ENCODE results near the gene PIR.
A peak's percentile ranks its signal among the peaks of the same experiment; 100 is the strongest.

The PIR gene

DNA sequence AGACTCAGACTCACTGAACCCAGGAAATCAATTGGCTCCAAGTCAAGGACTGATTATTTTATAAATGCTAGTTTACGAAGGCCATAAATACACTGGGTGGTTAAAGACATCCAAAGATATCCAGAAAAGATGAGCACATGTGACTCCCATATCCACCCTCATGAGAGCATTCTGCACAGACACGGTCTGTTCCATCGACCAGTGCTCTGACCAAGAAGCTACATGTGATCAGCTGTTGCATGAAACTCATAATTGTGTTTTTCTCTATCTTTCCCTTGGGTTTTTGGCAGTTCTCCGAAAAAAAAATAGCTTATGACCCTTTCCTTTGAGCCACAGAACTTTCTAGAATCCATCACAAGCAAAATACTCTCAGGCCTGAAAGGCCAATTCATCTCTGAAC is 2.7 kb upstream of the PIR start:
- no peak for DNase-seq (ENCODE audit: insufficient read length, low spot score)
- no peak for FAIRE-seq

DNA sequence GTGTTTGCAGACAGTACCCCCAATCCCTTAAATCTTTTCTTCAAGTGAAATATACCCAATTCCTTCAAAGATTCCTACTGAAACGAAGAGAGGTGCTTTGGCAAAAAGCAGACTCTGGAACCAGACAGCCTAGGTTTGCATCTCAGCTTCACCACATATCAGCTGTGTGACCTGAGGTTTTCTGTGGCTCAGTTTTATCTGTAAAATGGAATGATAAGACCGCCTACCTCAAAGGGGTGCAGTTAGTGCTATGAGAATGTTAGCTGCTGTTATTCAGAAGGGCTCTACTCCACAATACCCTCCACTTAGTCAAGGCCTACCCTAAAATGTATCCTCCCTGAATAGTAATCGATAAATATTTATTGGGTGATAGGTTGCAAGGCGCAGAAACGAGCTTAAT is 664 bp downstream of the PIR start:
- no peak for FAIRE-seq
- no peak for DNase-seq (ENCODE audit: insufficient read length, low spot score)

- no peak for FAIRE-seq
Measured at GRCh38 chrX:15483891-15484290, 9.2 kb downstream of the PIR start.

GRCh38 chrX:15475486-15475885 is 17.6 kb downstream of the PIR start:
- DNase-seq (ENCODE audit: insufficient read length, low spot score) (no peak), FAIRE-seq (no peak)

More at GRCh38 chrX:15483891-15484290, 9.2 kb downstream of the PIR start:
- DNase-seq (ENCODE audit: insufficient read length, low spot score) = no peak

GRCh38 chrX:15475021-15475420 is 18.1 kb downstream of the PIR start:
- DNase-seq (ENCODE audit: insufficient read length, low spot score) (no peak), FAIRE-seq (no peak)

- no peak for FAIRE-seq
- DNase-seq (ENCODE audit: insufficient read length, low spot score) = no peak
Measured at GRCh38 chrX:15474028-15474427, 19.1 kb downstream of the PIR start.

- DNase-seq (ENCODE audit: insufficient read length, low spot score) = no peak
- FAIRE-seq = no peak
Measured at GRCh38 chrX:15472531-15472930, 20.6 kb downstream of the PIR start.

DNA sequence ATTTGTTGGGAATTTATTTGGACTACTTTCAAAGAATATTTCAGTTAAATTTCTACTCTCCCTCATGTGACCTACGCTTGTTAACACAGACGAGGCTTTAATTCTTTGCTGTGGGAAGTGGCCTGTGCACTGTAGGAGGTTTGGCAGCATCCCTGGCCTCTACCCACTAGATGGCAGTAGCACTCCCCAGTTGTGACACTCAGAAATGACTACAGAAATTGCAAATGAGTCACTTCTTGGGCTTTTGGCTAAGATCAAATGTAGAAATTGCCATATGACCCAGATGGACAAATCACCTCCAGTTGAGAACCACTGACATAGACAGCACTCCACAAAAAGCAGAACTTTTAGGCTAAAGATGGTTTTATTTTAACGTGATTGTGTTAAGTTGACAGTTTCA is 22.1 kb downstream of the PIR start:
- DNase-seq (ENCODE audit: insufficient read length, low spot score) (peak; percentile 45), FAIRE-seq (peak; percentile 70)

GRCh38 chrX:15469613-15470012 is 23.5 kb downstream of the PIR start:
- no peak for FAIRE-seq

GRCh38 chrX:15468036-15468435 is 25.1 kb downstream of the PIR start:
- DNase-seq (ENCODE audit: insufficient read length, low spot score) (peak; percentile 13), FAIRE-seq (peak; percentile 69)

More at GRCh38 chrX:15469613-15470012, 23.5 kb downstream of the PIR start:
- no peak for DNase-seq (ENCODE audit: insufficient read length, low spot score)

DNA sequence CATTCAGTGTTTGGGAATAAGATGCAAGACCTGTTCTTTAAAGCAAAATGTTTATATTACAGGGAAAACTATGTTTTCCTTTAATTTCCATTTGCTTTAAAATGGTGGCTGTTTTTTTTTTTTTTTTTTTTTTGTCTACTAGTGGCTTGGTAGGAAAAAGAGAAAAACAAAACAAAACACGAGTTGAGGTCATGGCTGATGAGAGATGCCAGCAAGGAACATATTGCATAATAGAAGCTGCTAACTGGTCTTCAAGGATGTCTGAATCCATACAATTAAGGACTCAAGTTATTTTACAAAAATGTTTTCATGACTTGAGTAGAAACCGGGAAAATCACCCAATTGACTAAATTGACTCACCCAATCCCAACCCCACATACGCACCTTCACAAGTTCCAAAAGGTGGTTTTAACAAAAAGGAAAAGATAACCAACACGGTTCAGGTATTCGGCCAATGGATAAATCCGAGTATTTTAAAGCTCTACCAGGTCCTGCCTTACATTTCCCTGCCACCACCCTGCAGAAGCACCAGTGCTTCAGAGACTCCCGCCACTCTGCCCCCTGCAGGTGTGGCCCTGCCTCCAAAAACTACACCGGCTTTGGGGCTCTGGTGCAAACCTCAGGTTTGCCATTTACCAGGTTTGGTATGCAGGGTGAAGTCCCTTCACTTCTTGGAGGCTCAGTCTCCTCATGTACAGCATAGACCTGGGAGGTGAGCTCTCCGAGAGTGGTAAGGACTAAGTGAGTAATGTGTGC is 27.1 kb downstream of the PIR start:
- FAIRE-seq (no peak), DNase-seq (ENCODE audit: insufficient read length, low spot score) (no peak)

- no peak for DNase-seq (ENCODE audit: insufficient read length, low spot score)
- no peak for FAIRE-seq
Measured at GRCh38 chrX:15465347-15465746, 27.8 kb downstream of the PIR start.

- DNase-seq (ENCODE audit: insufficient read length, low spot score) = no peak
- no peak for FAIRE-seq
Measured at GRCh38 chrX:15464704-15465103, 28.4 kb downstream of the PIR start.

- FAIRE-seq (no peak), DNase-seq (ENCODE audit: insufficient read length, low spot score) (no peak)
Measured at GRCh38 chrX:15451913-15452312, 41.2 kb downstream of the PIR start.

- DNase-seq (ENCODE audit: insufficient read length, low spot score) (no peak), FAIRE-seq (no peak)
Measured at GRCh38 chrX:15448010-15448639, 45.0 kb downstream of the PIR start.

- FAIRE-seq (no peak), DNase-seq (ENCODE audit: insufficient read length, low spot score) (no peak)
Measured at GRCh38 chrX:15441464-15441863, 51.7 kb downstream of the PIR start.

GRCh38 chrX:15438332-15438731 is 54.8 kb downstream of the PIR start:
- FAIRE-seq (no peak), DNase-seq (ENCODE audit: insufficient read length, low spot score) (no peak)

DNA sequence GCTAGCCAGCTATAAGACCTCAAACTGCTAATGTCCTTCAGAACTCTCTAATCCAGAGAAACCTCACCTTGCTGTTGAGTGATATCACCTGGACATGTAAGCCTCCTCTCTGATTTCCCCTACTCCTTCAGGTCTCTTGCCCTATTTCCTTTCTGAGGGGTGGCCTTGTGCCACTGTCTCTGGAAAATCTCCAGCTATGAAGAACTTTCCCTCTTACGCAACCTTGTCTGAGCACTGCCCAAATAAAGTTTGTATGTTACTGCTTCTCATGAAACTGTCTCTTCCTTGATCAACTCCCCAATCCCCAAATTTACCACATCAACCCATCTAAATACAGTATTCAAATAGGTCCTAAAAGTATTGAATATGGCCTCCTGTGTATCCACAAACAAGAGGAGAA is 55.4 kb downstream of the PIR start:
- DNase-seq (ENCODE audit: insufficient read length, low spot score) (no peak), FAIRE-seq (no peak)

DNA sequence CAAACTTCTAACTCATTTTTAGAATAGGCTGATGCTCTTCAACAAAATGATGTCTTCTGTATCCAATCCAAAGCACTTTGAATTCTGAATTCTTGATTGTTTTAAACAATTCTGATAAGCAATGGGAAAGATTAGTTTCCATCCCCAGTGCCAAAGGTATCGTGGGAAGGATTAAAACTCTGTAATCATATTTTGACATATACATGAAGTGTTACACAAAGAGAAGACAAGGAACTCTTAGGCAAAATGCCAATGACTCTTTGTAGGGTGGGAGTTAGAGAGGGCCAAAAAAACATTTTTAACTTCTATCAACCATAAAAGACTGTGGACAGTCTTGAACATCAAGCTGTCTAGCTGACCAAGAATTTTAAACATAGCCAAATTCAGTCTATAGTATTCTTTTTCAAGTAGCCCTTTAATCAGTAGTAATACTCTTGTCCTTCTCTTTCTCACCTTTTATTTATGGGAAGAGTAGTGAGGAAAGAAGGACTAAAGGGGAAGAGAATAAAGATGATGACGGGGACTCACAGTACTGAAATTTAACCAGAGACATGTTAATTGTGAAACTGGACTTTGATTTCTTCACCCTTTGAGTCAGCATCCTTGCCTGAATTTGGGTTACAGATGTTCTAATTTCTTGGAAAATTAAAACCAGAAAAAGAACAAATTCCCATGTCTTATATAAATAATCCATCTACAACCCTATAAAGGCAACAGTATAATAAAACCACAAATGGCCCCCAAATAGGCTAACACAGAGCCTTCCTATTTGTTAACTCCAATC is 57.1 kb downstream of the PIR start:
- FAIRE-seq (no peak), DNase-seq (ENCODE audit: insufficient read length, low spot score) (no peak)

- FAIRE-seq = no peak
- no peak for DNase-seq (ENCODE audit: insufficient read length, low spot score)
Measured at GRCh38 chrX:15434205-15434604, 58.9 kb downstream of the PIR start.

GRCh38 chrX:15430584-15430983 is 62.5 kb downstream of the PIR start:
- no peak for DNase-seq (ENCODE audit: insufficient read length, low spot score)
- FAIRE-seq = no peak

- FAIRE-seq = no peak
- no peak for DNase-seq (ENCODE audit: insufficient read length, low spot score)
Measured at GRCh38 chrX:15430076-15430475, 63.1 kb downstream of the PIR start.

Data from HTR-8/SVneo (cell line).